GM12801 (cell line): ENCODE data around the gene HADHB.

ENCODE experiments used
- TF ChIP-seq, protein P1 (sequence below): IDR thresholded peaks from one replicate; pipeline ENCODE4 v1.5.1; 2011; ENCODE audit warnings: control low read depth; ENCODE audit not compliant: insufficient read length; ENCODE audit errors: extremely low read depth

Gene HADHB

DNA sequence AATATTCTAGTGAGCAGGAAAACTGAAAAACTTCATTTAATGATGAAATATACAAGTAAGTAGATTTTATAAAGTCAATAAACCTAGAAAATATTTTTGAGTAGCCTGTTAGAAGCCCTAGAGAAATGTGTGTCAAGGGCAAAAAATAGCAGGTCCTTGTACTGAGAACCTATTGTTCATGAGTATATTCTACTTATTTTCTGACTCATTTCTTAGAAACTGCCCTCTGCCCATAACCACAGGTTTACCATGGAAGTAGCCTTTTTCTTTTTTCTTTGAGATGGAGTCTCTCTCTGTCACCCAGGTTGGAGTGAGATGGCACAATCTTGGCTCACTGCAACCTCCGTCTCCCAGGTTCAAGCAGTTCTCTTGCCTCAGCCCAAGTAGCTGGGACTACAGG, 81.8 kb downstream of the HADHB start:
- TF ChIP-seq, protein P1, sequence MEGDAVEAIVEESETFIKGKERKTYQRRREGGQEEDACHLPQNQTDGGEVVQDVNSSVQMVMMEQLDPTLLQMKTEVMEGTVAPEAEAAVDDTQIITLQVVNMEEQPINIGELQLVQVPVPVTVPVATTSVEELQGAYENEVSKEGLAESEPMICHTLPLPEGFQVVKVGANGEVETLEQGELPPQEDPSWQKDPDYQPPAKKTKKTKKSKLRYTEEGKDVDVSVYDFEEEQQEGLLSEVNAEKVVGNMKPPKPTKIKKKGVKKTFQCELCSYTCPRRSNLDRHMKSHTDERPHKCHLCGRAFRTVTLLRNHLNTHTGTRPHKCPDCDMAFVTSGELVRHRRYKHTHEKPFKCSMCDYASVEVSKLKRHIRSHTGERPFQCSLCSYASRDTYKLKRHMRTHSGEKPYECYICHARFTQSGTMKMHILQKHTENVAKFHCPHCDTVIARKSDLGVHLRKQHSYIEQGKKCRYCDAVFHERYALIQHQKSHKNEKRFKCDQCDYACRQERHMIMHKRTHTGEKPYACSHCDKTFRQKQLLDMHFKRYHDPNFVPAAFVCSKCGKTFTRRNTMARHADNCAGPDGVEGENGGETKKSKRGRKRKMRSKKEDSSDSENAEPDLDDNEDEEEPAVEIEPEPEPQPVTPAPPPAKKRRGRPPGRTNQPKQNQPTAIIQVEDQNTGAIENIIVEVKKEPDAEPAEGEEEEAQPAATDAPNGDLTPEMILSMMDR, result no peak

DNA sequence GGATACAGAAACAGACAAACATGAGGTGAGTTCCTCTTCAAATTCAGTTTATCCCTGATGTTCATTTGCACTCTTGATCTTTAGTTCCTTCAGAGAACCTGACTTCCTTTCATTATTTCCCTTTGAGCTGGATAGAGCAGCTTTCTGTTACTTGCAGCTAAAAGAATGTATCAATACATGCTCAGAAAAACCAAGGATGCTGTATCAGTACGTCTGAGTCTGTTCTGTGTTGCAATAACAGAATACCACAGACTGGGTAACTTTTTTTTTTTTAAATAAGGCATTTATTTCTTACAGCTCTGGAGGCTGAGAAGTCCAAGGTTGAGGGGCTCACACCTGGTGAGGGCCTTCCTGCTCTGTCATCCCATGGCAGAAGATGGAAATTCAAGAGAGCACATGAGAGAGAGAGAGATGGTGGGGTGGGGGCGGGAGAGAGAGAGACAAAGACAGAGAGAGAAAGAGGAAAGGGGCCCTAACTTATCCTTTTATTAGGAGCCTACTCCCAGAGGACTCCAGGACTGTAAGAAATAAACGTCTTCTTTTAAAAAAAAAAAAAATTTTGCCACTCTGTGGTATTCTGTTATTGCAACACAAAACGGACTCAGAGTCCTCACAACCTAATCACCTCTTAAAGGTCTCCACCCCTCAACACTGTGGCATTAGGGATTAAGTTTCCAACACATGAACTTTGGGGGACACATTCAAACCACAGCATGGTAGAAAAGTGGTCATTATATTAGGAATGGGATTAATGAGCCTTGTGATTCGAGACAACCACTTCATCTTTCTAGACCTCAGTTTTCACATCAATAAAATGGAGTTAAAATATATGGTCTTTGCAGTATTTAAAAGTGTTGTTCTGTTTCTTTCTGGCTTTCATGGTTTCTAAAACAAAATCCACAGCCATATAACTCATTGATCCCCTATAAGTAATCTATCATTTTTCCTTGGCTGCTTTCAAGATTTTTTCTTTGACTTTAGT, 82.8 kb downstream of the HADHB start:
- TF ChIP-seq, protein P1, result no peak

DNA sequence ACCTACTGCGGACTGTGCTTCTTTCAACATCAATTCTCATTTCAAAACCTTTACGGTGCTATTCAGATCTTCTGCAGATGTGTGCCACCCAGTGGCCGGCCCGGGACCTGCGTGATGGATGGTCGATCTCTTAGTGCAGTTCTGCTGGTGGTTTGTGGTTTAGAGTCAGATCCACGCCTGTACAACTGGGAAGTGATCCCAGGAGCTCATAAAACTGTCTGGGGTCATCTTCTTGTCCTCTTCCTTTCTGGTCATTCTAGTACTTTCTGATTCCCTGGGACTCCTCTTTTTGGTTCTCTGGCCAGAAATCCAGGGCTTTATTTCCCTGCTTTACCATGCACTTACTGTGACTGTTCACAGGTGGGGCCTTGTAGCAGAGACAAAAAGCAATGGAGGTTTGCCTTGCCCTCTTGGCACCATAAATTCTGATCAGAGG, 85.4 kb downstream of the HADHB start:
- TF ChIP-seq, protein P1, result no peak

DNA sequence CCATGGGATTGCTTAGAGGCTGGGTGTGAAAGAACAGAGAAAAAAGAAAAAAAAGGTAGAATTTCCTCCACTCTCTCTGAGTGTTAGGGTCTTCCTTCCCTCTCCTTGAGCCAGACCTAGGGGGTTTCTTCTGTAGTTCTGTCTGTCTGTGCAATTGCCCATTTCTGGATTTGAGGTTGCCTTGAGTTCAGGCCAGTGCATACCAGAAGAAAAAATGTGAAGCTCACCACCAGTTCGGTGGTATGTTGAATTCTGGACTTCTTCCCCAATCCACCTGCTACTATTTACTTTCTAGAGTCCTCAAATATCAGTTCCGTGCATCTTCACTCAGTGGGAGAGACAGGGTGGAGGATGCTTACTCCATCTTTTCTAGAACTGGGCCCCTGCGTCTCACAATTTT, 85.9 kb downstream of the HADHB start:
- TF ChIP-seq, protein P1, result no peak

DNA sequence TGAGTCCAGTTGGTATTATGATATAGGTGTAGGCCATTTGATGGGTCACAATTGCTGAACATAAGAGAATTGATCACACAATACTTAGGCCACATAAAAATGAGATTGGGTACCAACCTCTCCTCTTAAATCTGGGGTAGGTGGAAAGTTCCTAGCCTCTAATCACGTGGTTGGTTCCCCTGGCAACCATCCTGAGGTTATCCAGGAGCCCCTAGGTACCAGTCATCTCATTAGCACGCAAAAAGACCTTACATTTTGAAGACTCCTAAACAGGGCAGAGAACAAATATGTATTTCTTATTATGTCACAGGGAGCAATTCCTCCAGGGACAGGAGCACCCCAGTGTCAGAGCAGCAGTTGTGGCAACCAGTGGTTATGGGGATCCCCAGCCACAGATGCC, 88.6 kb downstream of the HADHB start:
- TF ChIP-seq, protein P1, result no peak

DNA sequence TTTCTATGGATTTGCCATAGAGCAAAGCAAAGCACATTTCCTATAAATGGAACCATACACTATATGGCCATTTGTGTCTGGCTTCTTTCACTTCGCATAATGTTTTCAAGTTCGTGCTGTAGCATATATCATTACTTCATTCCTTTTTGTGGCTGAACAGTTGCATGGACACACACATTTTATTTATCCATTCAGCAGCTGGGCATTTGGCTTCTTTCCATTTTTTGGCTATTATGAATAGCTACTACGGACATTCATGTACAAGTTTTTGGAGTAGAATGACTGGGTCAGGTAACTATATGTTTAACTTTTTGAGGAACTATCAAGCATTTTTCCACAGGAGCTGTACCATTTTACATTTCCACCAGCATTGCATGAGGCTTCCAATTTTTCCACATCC, 90.5 kb downstream of the HADHB start:
- TF ChIP-seq, protein P1, result no peak

DNA sequence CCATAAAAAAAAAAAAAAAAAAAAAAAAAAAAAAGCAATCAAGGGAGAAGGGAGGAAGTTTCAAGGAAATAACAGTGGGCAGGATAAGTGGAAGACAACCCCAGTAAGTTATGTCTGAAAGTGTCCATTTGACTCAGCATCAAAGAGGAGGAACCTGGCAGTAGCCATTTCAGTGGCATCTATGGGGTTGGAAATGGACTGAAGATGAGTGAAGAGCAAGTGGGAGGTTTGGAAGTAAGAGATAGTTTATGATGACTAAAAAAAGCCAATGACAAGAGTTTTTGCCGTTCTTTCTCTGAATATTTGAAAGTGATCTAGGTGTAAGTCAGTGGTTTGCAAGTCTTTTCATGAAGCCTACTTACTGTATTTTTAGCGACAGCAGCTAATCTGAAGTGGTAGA, 92.0 kb downstream of the HADHB start:
- TF ChIP-seq, protein P1, result no peak
